ENCODE measurements around the gene COMP.
"Not testable (repeated sequence)": the region's sequence is repeated elsewhere in the genome, so short reads cannot be mapped to it uniquely, and the experiment has no call there.

Gene COMP

DNA sequence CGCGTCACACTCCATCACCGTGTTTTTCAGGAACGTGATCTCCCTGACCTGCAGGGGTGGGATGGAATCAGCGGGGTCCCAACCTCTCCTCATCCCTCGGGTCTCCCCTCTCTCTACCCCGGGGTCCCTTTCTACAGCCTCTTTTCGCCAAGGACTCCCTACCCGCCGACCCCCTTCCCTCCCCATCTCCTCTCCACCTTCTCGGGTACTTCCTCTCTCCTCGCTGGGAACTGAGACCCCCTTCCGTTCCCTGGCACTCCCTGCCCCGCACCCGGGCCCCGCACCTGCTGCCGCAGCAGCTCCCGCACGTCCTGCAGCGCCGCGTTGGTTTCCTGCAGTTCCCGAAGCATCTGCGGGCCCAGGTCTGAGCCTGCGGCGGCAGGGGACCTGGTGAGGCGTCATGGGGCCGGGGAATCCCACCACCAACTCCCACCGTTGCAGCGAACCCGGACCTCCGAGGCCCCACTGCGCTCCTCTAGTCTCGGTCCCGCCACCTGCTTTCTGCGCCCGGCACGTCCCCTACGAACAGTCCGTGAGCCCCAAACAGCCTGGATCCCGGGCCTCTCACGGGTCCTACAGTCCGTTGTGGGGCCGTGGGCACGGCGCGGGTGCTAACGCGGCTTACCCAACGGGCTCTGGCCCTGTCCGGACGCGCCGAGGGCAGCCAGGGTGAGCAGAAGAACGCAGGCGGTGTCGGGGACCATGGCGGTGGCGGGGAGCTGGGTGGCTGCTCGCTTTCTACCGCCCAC lies at the start of gene COMP:
TSS of gene COMP (minus strand) at position 740 of the 749 bp plus-strand sequence. CDS start at position 704, 36 bp downstream.
- DNase-seq (ENCODE audit: low spot score), result no peak

DNA sequence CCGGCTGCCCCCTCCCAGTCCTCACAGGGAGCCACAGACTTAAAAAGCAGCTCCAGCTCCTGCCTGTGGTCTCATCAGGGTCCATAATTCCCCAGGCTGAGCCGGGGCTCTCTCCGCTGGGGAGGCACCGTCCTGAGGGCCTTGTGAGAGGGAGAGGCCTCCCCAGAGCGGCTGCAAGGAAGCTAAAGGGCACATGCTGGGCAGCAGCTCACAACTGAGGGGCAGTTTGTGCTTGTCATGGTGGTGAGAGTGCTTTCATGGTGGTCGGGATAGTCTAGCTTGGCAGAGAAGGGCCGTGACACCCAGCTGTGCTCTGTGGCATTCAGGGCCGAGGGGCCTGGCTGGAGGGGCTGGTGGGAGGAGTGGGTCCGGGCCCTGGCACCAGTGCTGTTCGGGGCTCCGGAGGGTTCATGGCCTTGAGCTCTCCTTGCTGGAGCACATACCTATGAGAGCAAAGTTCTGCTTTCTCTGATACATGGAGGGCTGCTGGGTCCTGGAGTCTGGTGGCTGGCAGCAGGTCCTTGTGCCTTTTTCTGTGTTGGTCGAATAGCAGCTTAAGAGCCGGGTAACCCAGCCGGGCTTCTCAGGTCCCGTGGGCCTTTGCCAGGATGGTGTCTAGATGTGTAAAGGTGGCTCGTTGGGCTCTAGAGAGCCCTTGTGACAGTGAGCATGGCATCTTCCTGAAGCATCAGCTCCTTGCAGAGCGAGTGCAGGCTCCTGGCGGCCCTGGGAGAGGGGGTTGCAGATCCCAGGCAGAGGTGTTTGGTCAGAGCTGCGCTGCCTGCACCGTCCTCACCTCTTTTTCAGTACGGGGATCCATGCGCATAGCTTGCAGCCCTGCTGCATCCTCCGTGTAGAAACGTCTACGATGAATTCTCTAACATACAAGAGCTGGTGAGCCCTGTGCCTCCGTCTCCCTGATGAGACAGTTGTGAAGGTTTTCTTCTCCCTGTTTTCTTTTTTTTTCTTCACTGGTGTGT lies 49.5 kb upstream of the COMP start:
- no peak for DNase-seq (ENCODE audit: low spot score)

DNA sequence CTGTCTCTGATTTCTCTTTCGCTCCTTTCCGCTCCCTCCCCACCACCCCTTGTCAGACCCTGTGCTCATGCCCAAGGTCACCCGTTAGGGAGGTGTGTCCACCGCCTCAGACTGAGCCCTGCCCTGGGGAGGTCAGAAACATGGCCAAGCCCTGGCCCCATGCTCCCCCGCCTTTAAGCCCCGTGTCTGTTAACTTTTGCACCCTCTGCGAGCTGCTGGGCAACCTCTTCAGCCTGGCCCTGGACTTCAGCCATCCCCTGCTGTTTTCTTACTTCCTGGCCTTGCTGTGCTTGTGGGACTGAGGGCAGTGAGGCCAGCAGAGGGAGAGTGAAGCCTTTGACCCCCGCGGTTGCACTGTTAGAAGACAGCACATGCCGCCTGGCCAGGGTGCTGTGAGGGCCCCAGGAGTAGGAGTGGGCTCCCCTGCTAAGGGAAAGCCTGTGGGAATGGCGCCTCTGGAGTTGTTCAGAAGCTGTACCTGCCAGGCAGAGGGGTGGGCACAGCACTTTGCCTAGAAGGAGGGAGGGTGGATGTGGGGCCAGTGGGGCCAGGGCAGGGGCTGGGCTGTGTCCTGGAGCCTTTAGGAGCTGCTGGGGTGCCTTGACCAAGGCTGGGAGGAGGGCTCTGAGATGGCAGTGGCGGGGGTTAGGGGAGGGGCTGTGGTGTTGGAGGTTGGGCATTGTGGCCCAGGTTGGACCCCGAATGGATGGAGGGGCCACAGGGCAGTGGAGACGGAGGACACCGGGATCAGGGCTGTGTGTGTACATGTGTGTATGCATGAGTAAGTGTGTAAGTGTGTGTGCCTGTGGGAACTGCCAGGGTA lies 48.6 kb upstream of the COMP start:
- no peak for DNase-seq (ENCODE audit: low spot score)

DNA sequence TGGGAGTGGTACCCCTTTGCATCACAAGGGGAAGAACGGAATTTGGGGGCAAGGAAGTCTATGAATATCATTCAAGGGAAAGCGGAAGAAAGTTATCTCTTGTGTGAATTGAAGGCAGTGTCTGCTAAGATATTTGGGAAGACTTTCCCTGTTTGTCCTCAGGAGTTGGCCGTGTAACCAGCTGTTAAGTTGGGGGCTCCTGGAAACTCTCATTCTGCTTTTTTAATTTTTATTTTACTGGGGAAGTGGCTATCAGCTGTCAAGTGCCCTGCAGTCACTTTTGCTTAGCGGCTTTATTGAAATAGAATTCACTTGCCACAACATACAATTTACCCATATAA lies 43.5 kb upstream of the COMP start:
- no peak for DNase-seq (ENCODE audit: low spot score)

DNA sequence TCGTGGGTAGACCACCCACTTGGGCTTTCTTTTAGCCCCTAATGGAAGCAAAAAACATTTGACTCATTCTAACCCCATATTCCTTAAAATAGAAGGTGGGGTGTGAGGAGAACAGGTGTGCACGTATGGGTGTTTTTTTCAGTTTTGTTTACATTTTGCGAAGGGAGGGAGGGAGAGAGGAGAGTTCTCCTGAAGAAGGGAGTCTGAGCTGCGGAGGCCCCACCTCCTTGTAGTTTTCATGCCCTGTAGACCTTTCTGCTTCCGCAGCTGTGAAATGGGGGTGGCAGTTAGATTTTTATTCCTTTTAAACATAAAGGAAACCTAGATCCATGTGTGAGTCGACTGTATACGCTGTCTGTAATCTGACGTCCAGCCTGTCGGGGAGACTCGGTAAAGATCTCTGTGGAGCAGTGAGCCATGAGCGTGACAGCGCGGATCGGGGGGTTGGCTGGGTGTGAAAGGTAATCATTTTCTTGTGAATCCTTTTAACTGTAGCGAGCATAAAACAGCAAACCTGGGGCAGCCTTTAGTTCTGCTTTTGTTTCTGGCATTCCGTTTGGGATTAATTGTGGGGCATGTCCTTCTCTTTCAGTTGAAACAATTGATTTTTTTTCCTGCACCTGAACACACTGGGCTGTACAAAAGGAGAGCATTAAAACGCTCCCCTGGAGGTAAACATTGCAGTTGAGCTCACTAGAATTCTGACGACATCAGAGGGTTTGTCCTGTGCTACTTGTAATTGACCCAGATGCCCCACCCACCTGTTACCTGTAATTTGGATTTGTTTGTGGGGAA lies 42.9 kb upstream of the COMP start:
- peak; percentile 13 for DNase-seq (ENCODE audit: low spot score)

DNA sequence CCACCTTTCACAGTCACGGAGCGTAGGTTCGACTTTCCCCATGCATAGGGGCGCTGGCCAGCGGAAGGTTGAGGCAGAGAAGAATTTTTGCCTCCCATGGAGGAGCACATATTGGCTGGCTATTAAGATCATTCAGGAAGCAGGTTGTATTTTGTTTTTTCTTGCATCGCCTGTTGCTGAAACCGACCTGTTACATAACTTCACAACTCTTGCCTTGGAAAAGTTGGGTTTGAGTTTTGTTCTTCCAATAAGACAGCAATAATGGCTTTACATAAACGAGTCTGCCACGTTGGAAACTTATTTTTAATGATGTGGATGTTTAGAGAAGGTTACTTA lies 42.0 kb upstream of the COMP start:
- no peak for DNase-seq (ENCODE audit: low spot score)

DNA sequence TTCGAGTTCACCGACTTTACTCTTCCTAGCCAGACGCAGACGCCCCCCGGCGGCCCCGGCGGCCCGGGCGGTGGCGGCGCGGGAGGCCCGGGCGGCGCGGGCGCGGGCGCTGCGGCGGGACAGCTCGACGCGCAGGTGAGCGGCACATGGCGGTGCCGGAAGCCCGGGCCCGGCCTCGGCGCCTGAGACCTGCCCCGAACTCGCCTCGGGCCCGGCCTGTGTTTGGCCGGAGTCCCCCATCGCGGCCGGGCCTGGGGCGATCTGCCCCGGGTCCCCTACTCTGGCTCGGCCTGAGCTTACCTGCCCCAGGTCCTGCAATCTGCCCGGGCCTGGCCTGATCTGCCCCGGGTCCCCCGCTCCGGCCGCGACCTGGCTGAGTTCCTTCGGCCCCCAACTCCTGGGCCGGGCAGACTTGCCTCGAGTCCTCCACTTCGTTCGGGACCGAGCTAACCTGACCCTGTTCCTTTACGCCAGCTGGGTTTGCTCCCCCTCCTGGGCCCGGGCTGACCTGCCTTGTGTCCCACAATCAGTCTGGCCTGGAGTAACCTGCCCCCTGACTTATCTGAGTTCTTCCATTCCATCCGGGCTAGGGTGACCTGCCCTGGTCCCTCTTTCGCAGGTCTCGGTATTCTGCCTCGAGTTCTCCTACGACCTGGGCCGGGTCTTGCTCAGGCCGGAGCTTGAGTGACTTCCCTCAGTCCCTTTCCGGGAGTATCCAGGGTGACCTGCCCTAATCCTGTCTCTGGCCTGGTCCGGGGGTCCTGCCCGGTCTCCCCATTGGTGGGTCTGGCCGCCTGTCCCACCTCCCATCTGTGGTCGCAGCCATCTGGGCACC lies 41.4 kb upstream of the COMP start:
- peak; percentile 51 for DNase-seq (ENCODE audit: low spot score)

DNA sequence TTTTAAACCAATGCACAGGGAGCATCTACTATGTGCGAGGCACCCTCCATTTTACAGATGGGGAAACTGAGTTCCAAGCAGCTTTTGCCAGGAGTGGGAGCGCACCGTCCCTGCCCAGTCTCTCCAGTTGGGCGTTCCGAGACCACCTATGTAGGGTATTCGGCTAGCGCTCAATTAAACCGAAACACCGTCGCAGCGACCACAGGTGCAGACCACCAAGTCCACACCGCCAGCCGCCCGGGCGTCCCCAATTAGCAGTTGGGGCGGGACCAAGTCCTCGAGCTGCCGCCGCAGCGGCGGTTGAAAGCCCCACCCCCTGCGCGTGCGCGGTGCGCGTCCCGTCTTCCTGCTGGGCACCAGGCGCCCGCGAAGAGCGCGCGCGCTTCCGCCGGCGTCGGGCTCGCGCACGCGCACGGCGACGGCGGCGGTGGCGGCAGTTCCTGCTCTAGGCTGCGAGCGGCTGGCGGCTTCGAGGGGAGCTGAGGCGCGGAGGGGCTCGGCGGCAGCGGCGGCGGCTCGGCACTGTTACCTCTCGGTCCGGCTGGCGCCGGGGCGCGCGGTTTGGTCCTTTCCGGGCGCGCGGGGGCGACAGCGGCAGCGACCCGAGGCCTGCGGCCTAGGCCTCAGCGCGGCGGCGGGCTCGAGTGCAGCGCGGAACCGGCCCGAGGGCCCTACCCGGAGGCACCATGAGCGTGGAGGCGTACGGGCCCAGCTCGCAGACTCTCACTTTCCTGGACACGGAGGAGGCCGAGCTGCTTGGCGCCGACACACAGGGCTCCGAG lies 40.6 kb upstream of the COMP start, which contains the start of gene UPF1:
TSS of gene UPF1 (plus strand) at position 436 of the 782 bp plus-strand sequence. CDS start at position 687, 251 bp downstream.
- DNase-seq (ENCODE audit: low spot score), result peak; percentile 96

DNA sequence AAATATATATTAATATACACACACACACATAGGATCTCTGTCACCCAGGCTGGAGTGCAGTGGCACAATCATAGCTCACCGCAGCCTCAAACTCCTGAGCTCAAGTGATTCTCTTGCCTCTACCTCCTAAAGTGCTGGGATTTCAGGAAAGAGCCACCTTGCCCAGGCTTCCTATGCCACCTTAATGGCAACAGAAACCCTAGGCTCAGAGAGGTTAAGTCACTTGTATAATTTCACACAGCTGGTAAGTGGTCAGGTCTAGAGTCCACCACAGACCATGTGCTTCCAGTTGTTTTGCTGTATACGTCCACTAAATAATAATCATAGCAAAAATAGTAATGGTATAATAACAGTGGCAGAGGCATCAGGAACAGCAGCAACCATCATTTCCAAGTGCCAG lies 39.4 kb upstream of the COMP start:
- no peak for DNase-seq (ENCODE audit: low spot score)

DNA sequence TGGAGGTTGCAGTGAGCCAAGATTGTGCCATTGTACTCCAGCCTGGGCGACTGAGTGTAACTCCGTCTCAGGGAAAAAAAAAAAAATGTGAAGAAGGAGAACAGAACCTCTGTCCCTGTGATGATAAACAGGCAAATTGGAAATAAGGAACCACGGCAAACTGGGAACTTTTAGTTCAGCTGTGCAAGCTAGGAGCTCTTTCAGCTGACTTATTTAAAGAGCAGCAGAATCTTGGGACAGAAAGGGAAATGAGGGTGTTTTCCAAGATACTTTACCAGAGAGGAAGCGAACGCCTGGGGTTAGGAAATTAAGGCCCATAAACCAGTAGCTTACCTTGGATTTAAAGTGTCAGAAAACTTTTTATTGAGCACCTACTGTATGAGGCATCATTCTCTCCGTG lies 37.7 kb upstream of the COMP start:
- DNase-seq (ENCODE audit: low spot score), result no peak

DNA sequence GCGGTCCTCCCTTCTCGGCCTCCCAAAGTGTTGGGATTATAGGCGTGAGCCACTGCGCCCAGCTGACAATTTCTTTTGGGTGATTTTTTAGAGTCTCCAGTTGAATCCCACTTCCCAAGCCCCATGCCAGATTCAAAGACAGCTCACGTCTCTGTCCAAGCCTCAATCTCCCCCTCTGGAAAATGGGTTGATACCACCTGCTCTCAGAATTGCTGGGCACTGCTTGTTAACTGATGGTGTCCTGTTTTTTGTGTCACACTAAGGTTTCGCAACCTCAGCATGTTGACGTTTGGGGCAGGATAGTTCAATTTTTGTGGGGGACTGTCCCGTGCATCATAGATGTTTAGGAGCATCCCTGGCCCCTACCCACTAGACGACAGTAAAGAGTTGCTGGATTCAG lies 26.5 kb upstream of the COMP start:
- DNase-seq (ENCODE audit: low spot score), result no peak

DNA sequence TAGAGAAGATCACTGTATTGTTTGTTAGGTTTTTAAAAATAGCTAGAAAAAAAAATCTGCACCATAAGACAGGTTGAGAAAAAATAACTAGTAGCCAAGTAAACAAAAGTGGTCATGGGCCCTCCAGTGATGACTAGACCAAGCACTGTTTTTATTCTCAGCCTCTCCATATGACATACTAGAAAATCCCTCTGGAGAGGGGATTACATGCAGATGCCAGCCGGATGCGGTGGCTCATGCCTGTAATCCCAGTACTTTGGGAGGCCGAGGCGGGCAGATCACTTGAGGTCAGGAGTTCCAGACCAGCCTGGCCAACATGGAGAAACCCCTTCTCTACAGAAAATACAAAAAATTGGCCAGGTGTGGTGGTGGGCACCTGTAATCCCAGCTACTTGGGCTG lies 25.5 kb upstream of the COMP start:
- DNase-seq (ENCODE audit: low spot score), result not testable (repeated sequence)

DNA sequence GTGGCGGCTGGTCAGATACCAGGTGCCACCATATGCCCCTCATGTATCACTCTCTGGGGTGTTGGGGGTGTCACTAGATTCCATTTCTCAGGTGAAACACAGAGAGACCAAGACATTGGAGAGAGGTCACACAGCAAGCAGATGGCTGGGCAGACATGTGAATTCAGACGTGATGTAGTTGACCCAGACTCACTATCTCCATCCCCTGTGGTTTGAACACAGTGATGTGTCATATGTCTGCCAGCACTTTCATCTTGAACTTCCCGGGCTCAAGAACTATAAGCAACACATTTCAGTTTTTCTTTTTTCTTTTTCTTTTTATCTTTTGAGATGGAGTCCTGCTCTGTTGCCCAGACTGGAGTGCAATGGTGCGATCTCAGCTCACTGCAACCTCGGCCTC lies 24.6 kb upstream of the COMP start:
- no peak for DNase-seq (ENCODE audit: low spot score)

DNA sequence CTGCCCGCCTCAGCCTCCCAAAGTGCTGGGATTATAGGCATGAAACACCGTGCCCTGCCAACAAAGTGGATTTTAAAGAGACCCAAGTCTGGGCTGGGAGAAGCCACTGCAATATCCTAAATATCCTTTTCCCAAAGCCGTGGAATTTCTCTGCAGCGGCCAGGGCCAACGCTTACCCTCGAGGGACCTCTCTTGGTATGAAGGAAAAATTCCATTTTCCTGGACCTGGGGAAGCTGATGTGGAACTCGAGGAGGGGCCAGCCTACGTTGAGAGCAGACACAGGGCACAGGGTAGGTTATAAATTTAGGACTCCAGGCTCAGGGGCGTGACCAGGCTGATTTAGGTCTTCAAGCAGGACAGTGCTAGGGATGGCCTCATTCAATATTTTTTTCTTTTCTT lies 23.0 kb upstream of the COMP start:
- DNase-seq (ENCODE audit: low spot score), result no peak

DNA sequence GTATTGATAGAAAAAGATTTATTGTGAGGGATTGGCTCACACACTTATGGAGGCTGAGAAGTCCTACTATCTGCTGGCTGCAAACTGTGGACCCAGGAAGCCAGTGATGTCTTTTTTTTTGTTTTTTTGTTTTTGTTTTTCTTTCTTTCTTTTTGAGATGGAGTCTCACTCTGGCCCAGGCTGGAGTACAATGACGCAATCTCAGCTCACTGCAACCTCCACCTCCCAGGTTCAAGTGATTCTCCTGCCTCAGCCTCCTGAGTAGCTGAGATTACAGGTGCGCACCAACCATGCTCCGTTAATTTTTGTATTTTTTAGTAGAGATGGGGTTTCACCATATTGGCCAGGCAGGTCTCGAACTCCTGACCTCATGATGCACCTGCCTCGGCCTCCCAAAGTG lies 20.5 kb upstream of the COMP start:
- not testable (repeated sequence) for DNase-seq (ENCODE audit: low spot score)

DNA sequence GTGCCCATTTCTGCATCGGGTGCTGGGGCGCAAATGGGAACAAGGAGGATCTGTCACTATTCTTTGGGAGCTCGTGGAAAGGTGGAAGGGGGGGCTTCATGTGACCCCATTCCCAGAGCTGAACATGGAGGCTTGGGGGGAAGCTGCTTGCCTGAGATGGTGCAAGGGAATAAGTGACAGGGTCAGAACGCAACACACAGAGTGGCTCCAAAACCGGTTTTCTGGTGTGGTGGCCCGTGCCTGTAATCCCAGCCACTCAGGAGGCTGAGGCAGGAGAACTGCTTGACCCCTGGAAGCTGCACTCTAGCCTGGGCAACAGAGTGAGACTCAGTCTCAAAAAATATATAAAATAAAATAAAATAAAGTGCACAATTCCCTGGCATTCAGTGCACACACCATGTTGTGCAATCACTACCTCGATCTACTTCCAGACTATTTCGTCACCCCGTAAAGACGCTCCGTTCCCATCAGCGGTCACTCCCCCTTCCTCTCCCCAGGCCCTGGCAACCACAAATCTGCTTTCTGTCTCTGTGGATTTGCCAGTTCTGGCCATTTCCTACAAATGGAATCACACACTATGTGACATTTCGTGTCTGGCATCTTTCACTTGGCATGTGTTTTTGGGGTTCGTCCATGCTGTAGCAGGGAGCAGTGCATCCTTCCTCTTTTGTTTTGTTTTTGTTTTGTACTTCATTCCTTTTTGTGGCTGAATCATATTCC lies 18.2 kb upstream of the COMP start:
- DNase-seq (ENCODE audit: low spot score), result no peak

DNA sequence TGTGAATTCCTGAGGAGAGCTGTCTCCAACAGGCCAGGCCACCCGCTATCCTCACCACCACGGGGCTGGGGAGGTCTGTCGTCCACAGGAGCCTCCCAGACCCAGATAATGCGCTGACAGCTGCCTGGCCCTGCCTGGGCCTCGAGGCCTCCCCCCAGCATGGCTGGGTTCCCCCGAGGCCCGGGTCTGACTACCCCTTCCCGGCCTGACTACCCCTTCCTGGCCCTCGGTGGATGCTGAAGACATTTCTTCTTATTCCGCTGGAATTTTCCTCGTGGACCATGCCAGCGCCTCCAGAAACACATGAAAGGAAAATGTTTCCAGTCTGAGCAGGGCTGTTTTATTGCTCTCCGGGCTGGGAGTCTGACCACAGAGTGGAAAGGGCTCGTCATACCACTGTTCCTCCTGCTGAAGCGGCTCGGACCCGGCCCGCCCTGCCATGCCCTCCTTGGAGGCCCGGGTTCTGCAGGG lies 16.8 kb upstream of the COMP start:
- no peak for DNase-seq (ENCODE audit: low spot score)

DNA sequence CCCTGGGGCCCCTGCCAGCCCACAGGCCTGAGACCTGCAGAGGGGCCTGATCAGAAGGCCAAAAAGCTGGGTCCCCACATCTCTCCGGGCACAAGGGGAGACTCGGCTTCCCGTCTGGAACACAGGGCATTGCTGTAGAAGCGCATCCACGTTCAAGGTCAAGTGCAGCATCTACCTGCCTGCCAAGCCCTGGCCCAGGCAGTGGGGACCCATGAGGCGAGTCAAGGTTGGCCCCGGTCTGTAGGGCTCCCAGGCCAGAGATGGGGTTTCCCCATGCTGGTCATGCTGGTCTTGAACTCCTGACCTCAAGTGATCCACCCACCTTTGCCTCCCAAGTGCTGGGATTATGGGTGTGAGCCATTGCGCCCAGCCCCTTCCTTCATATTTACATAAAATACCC lies 13.5 kb upstream of the COMP start:
- DNase-seq (ENCODE audit: low spot score), result no peak

DNA sequence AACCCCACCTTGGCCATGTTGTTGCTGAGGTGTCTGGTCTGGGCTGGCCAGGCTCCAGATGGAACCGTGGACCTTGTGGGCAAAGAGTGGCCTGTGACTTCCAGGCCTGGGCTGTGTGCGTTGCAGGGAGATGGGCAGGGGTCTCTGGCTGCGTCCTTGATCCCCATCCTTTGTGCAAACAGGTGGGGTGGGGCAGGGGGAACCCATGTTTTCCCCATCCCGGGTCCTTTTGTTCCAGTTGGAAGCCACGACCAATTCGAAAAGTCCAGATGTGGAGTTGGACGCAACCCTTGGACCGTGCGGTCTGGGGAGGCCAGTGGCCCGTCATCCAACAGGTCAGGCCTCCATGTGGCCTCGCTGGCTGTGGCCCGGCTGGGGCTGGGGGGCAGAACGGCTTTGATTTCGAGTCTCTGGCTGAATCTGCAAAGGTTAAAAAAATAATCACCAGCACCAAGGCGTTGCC lies 13.1 kb upstream of the COMP start:
- DNase-seq (ENCODE audit: low spot score), result no peak
